ENCODE measurements around the gene SLC35F5. TPM values are rescaled to one million over a fixed set of nuclear protein-coding genes. Genes with fewer than 3 reads are reported as not detected.
"Not testable (repeated sequence)": the region's sequence is repeated elsewhere in the genome, so short reads cannot be mapped to it uniquely, and the experiment has no call there.

SLC35F5 gene
- 29.0 and 30.4 TPM in 2 replicates for total RNA-seq

GRCh38 chr2:113756355-113757137 lies at the start of gene SLC35F5:
TSS of gene SLC35F5 (minus strand) at chr2:113756642. CDS start at chr2:113756409, 233 bp downstream.
- no peaks in the 10 kb centered on the region for H3K9me3 Mint-ChIP-seq
- H3K4me1 Mint-ChIP-seq (ENCODE audit: low read depth), result peaks cover 23% of the 10 kb centered on the region
- peaks cover 10% of the 10 kb centered on the region for H3K36me3 Mint-ChIP-seq (ENCODE audit: low read depth)
- intact Hi-C loops (cut with micrococcal nuclease), result loop anchor here (1.0 to 5.0 kb wide), 8 partner anchors 36 to 223 kb away; no protein-coding TSS in a partner anchor
- H3K4me3 Mint-ChIP-seq, result peak within 1 kb of the TSS; percentile 91
- no peaks in the 10 kb centered on the region for H3K27me3 Mint-ChIP-seq (ENCODE audit: insufficient read depth)
- H3K27ac Mint-ChIP-seq, result peak within 1 kb of the TSS; percentile 99
- DNase-seq (ENCODE audit: low spot score), result peak; percentile 95

- no peaks in the 10 kb centered on the region for H3K9me3 Mint-ChIP-seq
- H3K27ac Mint-ChIP-seq, result no peak overlapping the region
- no peak for DNase-seq (ENCODE audit: low spot score)
- peaks cover 6% of the 10 kb centered on the region for H3K4me1 Mint-ChIP-seq (ENCODE audit: low read depth)
- H3K4me3 Mint-ChIP-seq, result no peak overlapping the region
- intact Hi-C loops (cut with micrococcal nuclease), result no loop called here
- no peaks in the 10 kb centered on the region for H3K36me3 Mint-ChIP-seq (ENCODE audit: low read depth)
- peaks cover 2% of the 10 kb centered on the region for H3K27me3 Mint-ChIP-seq (ENCODE audit: insufficient read depth)
Measured at GRCh38 chr2:113799375-113799774, 42.9 kb upstream of the SLC35F5 start.

GRCh38 chr2:113797237-113797636 lies 40.8 kb upstream of the SLC35F5 start:
- Mint-ChIP-seq H3K9me3 (no peaks in the 10 kb centered on the region), H3K27me3 (ENCODE audit: insufficient read depth) (no peaks in the 10 kb centered on the region), H3K4me1 (ENCODE audit: low read depth) (peaks cover 15% of the 10 kb centered on the region), H3K4me3 (no peak overlapping the region), H3K27ac (no peak overlapping the region), H3K36me3 (ENCODE audit: low read depth) (peaks cover 2% of the 10 kb centered on the region)
- no peak for DNase-seq (ENCODE audit: low spot score)
- intact Hi-C loops (cut with micrococcal nuclease), result no loop called here

GRCh38 chr2:113796592-113797175 lies 40.2 kb upstream of the SLC35F5 start:
- Mint-ChIP-seq H3K4me3 (no peak overlapping the region), H3K9me3 (no peaks in the 10 kb centered on the region), H3K27me3 (ENCODE audit: insufficient read depth) (no peaks in the 10 kb centered on the region), H3K4me1 (ENCODE audit: low read depth) (peaks cover 20% of the 10 kb centered on the region), H3K27ac (no peak overlapping the region), H3K36me3 (ENCODE audit: low read depth) (peaks cover 3% of the 10 kb centered on the region)
- intact Hi-C loops (cut with micrococcal nuclease), result no loop called here
- no peak for DNase-seq (ENCODE audit: low spot score)

- intact Hi-C loops (cut with micrococcal nuclease), result no loop called here
Measured at GRCh38 chr2:113795405-113795920, 39.0 kb upstream of the SLC35F5 start.

GRCh38 chr2:113791697-113792590 lies 35.5 kb upstream of the SLC35F5 start:
- DNase-seq (ENCODE audit: low spot score), result no peak
- Mint-ChIP-seq H3K27me3 (ENCODE audit: insufficient read depth) (no peaks in the 10 kb centered on the region), H3K9me3 (no peaks in the 10 kb centered on the region), H3K4me3 (peak overlapping the region; percentile 65), H3K27ac (peak overlapping the region; percentile 94), H3K36me3 (ENCODE audit: low read depth) (peaks cover 4% of the 10 kb centered on the region), H3K4me1 (ENCODE audit: low read depth) (peaks cover 27% of the 10 kb centered on the region)
- intact Hi-C loops (cut with micrococcal nuclease), result loop anchor here (1.0 to 2.0 kb wide), 5 partner anchors 36 to 100 kb away; partner anchors contain the start of gene SLC35F5

More at GRCh38 chr2:113795405-113795920, 39.0 kb upstream of the SLC35F5 start:
- no peaks in the 10 kb centered on the region for H3K27me3 Mint-ChIP-seq (ENCODE audit: insufficient read depth)
- peaks cover 3% of the 10 kb centered on the region for H3K36me3 Mint-ChIP-seq (ENCODE audit: low read depth)
- peaks cover 27% of the 10 kb centered on the region for H3K4me1 Mint-ChIP-seq (ENCODE audit: low read depth)
- no peaks in the 10 kb centered on the region for H3K9me3 Mint-ChIP-seq
- H3K27ac Mint-ChIP-seq, result no peak overlapping the region
- H3K4me3 Mint-ChIP-seq, result no peak overlapping the region
- no peak for DNase-seq (ENCODE audit: low spot score)

GRCh38 chr2:113784823-113785744 lies 28.6 kb upstream of the SLC35F5 start:
- Mint-ChIP-seq H3K27me3 (ENCODE audit: insufficient read depth) (no peaks in the 10 kb centered on the region), H3K27ac (no peak overlapping the region), H3K4me1 (ENCODE audit: low read depth) (no peaks in the 10 kb centered on the region), H3K36me3 (ENCODE audit: low read depth) (peaks cover 1% of the 10 kb centered on the region), H3K9me3 (no peaks in the 10 kb centered on the region), H3K4me3 (no peak overlapping the region)
- intact Hi-C loops (cut with micrococcal nuclease), result no loop called here
- no peak for DNase-seq (ENCODE audit: low spot score)

- H3K36me3 Mint-ChIP-seq (ENCODE audit: low read depth), result no peaks in the 10 kb centered on the region
- no peak overlapping the region for H3K4me3 Mint-ChIP-seq
- no peaks in the 10 kb centered on the region for H3K9me3 Mint-ChIP-seq
- no peak overlapping the region for H3K27ac Mint-ChIP-seq
- intact Hi-C loops (cut with micrococcal nuclease), result no loop called here
- H3K4me1 Mint-ChIP-seq (ENCODE audit: low read depth), result no peaks in the 10 kb centered on the region
- no peak for DNase-seq (ENCODE audit: low spot score)
- H3K27me3 Mint-ChIP-seq (ENCODE audit: insufficient read depth), result peaks cover 3% of the 10 kb centered on the region
Measured at GRCh38 chr2:113780472-113780871, 24.0 kb upstream of the SLC35F5 start.

GRCh38 chr2:113777371-113777770 lies 20.9 kb upstream of the SLC35F5 start:
- no peaks in the 10 kb centered on the region for H3K9me3 Mint-ChIP-seq
- DNase-seq (ENCODE audit: low spot score), result no peak
- H3K27me3 Mint-ChIP-seq (ENCODE audit: insufficient read depth), result peaks cover 3% of the 10 kb centered on the region
- H3K27ac Mint-ChIP-seq, result no peak overlapping the region
- no peak overlapping the region for H3K4me3 Mint-ChIP-seq
- no peaks in the 10 kb centered on the region for H3K4me1 Mint-ChIP-seq (ENCODE audit: low read depth)
- H3K36me3 Mint-ChIP-seq (ENCODE audit: low read depth), result no peaks in the 10 kb centered on the region
- intact Hi-C loops (cut with micrococcal nuclease), result no loop called here

GRCh38 chr2:113776949-113777348 lies 20.5 kb upstream of the SLC35F5 start:
- Mint-ChIP-seq H3K4me1 (ENCODE audit: low read depth) (no peaks in the 10 kb centered on the region), H3K27ac (no peak overlapping the region), H3K9me3 (no peaks in the 10 kb centered on the region), H3K36me3 (ENCODE audit: low read depth) (no peaks in the 10 kb centered on the region), H3K4me3 (no peak overlapping the region), H3K27me3 (ENCODE audit: insufficient read depth) (peaks cover 3% of the 10 kb centered on the region)
- DNase-seq (ENCODE audit: low spot score), result no peak
- intact Hi-C loops (cut with micrococcal nuclease), result no loop called here

GRCh38 chr2:113774616-113775015 lies 18.2 kb upstream of the SLC35F5 start:
- not testable (repeated sequence) for H3K36me3 Mint-ChIP-seq (ENCODE audit: low read depth); H3K27ac Mint-ChIP-seq; H3K27me3 Mint-ChIP-seq (ENCODE audit: insufficient read depth)

GRCh38 chr2:113770929-113771328 lies 14.5 kb upstream of the SLC35F5 start:
- Mint-ChIP-seq H3K4me1 (ENCODE audit: low read depth) (no peaks in the 10 kb centered on the region), H3K9me3 (no peaks in the 10 kb centered on the region), H3K27ac (no peak overlapping the region), H3K36me3 (ENCODE audit: low read depth) (no peaks in the 10 kb centered on the region), H3K27me3 (ENCODE audit: insufficient read depth) (no peaks in the 10 kb centered on the region), H3K4me3 (no peak overlapping the region)
- intact Hi-C loops (cut with micrococcal nuclease), result no loop called here
- DNase-seq (ENCODE audit: low spot score), result no peak

More at GRCh38 chr2:113774616-113775015, 18.2 kb upstream of the SLC35F5 start:
- H3K9me3 Mint-ChIP-seq; H3K4me1 Mint-ChIP-seq (ENCODE audit: low read depth); DNase-seq (ENCODE audit: low spot score); intact Hi-C loops (cut with micrococcal nuclease); H3K4me3 Mint-ChIP-seq: not testable (repeated sequence)

Data from activated T-helper 1 cell treated with anti-CD3 and anti-CD28 coated beads, Interleukin-12 subunit alpha, Interleukin-12 subunit beta, Interleukin-2, Interleukin-4 antibody, amounts not matched to agents 30 ng/mL and 10 ng/mL and 1 ng/mL, durations not matched to agents 14 hours and 24 hours and 36 hours (primary cell).